Neural cell (in vitro differentiated cells): ENCODE results near the gene GLE1.

Experiments used
- EP300 ChIP-seq: fragments of 450-650 bp; conservative IDR thresholded peaks from 2 replicates; pipeline ENCODE4 v1.6.1; 2014; ENCODE audit warnings: antibody characterized with exemption, mild to moderate bottlenecking, moderate library complexity; ENCODE audit not compliant: poor library complexity, severe bottlenecking
- EZH2 ChIP-seq: fragments of 200-600, 300-800 bp; shearing (Covaris generic), sonication (generic); IDR thresholded peaks from 2 replicates; pipeline ENCODE4 v1.6.1; 2014; ENCODE audit warnings: antibody characterized with exemption, low read length, borderline replicate concordance, mild to moderate bottlenecking; ENCODE audit not compliant: insufficient read depth, poor library complexity, severe bottlenecking
- MXI1 ChIP-seq: fragments of 450-650 bp; conservative IDR thresholded peaks from 2 replicates; pipeline ENCODE4 v1.6.1; 2014; ENCODE audit warnings: antibody characterized with exemption, mild to moderate bottlenecking; ENCODE audit not compliant: poor library complexity, severe bottlenecking
- POLR2AphosphoS5 ChIP-seq: IDR thresholded peaks from 2 replicates; pipeline ENCODE4 v1.6.1; 2012
- RAD21 ChIP-seq: fragments of 450-650 bp; conservative IDR thresholded peaks from 2 replicates; pipeline ENCODE4 v1.6.1; 2014; ENCODE audit warnings: antibody characterized with exemption, mild to moderate bottlenecking, moderate library complexity
- SMC3 ChIP-seq: fragments of 450-650 bp; conservative IDR thresholded peaks from 2 replicates; pipeline ENCODE4 v1.6.1; 2014; ENCODE audit warnings: antibody characterized with exemption, mild to moderate bottlenecking, moderate library complexity; ENCODE audit not compliant: poor library complexity
- TAF1 ChIP-seq: IDR thresholded peaks from 2 replicates; pipeline ENCODE4 v1.6.1; 2012; ENCODE audit warnings: low read depth
- TF ChIP-seq, protein P1 (sequence below): fragments of 450-650 bp; IDR thresholded peaks from 2 replicates; pipeline ENCODE4 v1.5.1; 2014; ENCODE audit warnings: antibody characterized with exemption, mild to moderate bottlenecking, moderate library complexity; ENCODE audit not compliant: poor library complexity, severe bottlenecking
- TF ChIP-seq, protein P2 (sequence below): IDR thresholded peaks from 2 replicates; pipeline ENCODE4 v1.6.1; 2012; ENCODE audit warnings: borderline replicate concordance

DNA sequence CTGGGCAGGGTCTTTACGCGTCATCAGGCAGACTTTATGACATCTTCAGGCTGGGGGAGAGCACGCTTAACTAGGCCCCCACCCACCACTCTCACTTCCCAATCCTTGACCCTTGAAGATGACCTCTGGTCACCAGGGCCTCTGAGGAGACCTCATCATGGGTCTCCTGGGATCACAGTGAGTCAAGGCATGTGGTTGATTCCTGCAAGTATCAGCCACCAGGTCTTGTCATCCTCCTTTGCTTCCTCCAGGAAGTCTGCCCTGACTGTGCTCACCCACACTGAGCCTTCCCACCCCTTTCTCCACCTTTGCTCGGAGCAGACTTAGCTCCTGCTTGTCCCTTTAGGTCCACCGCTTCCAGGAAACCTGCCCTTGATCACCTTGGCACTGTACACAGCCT, 31.4 kb upstream of the GLE1 start:
- TF ChIP-seq, protein P1, sequence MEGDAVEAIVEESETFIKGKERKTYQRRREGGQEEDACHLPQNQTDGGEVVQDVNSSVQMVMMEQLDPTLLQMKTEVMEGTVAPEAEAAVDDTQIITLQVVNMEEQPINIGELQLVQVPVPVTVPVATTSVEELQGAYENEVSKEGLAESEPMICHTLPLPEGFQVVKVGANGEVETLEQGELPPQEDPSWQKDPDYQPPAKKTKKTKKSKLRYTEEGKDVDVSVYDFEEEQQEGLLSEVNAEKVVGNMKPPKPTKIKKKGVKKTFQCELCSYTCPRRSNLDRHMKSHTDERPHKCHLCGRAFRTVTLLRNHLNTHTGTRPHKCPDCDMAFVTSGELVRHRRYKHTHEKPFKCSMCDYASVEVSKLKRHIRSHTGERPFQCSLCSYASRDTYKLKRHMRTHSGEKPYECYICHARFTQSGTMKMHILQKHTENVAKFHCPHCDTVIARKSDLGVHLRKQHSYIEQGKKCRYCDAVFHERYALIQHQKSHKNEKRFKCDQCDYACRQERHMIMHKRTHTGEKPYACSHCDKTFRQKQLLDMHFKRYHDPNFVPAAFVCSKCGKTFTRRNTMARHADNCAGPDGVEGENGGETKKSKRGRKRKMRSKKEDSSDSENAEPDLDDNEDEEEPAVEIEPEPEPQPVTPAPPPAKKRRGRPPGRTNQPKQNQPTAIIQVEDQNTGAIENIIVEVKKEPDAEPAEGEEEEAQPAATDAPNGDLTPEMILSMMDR: no peak
- TF ChIP-seq EZH2 (no peak), RAD21 (no peak), TAF1 (no peak), POLR2AphosphoS5 (no peak), EP300 (no peak), SMC3 (no peak), MXI1 (no peak)
- TF ChIP-seq, protein P2, sequence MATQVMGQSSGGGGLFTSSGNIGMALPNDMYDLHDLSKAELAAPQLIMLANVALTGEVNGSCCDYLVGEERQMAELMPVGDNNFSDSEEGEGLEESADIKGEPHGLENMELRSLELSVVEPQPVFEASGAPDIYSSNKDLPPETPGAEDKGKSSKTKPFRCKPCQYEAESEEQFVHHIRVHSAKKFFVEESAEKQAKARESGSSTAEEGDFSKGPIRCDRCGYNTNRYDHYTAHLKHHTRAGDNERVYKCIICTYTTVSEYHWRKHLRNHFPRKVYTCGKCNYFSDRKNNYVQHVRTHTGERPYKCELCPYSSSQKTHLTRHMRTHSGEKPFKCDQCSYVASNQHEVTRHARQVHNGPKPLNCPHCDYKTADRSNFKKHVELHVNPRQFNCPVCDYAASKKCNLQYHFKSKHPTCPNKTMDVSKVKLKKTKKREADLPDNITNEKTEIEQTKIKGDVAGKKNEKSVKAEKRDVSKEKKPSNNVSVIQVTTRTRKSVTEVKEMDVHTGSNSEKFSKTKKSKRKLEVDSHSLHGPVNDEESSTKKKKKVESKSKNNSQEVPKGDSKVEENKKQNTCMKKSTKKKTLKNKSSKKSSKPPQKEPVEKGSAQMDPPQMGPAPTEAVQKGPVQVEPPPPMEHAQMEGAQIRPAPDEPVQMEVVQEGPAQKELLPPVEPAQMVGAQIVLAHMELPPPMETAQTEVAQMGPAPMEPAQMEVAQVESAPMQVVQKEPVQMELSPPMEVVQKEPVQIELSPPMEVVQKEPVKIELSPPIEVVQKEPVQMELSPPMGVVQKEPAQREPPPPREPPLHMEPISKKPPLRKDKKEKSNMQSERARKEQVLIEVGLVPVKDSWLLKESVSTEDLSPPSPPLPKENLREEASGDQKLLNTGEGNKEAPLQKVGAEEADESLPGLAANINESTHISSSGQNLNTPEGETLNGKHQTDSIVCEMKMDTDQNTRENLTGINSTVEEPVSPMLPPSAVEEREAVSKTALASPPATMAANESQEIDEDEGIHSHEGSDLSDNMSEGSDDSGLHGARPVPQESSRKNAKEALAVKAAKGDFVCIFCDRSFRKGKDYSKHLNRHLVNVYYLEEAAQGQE: no peak
